Prostate gland (tissue), 2 donors: Measurements from ENCODE around the gene LDAF1. TPM values are rescaled to one million over a fixed set of nuclear protein-coding genes. Genes with fewer than 3 reads are reported as not detected.

ENCODE experiments used
- DNase-seq: peaks from one replicate; pipeline ENCODE4 v3.0.0-alpha.2; 2019; ENCODE audit warnings: low spot score
- H3K27ac ChIP-seq, 2 donors: fragments of 200-600 bp; sonication (generic); 2 replicates each; pipeline ENCODE4 v1.5.1; 2017 to 2019
- H3K27me3 ChIP-seq: fragments of 200-600 bp; sonication (generic); replicated peaks from 2 replicates; pipeline ENCODE4 v1.5.1; 2019; ENCODE audit not compliant: insufficient read depth
- H3K36me3 ChIP-seq, 2 donors: fragments of 200-600 bp; sonication (generic); 1 replicate in 1 of 2; 2 replicates in 1 of 2; pipeline versions ENCODE4 v1.5.1 to v1.8.1; 2017 to 2019
- H3K4me1 ChIP-seq: fragments of 200-600 bp; sonication (generic); replicated peaks from 2 replicates; pipeline ENCODE4 v1.5.1; 2019
- H3K4me3 ChIP-seq, 2 donors: fragments of 200-600 bp; sonication (generic); 2 replicates each; pipeline ENCODE4 v1.5.1; 2017 to 2019
- H3K9me3 ChIP-seq: fragments of 200-600 bp; sonication (generic); 2 replicates; pipeline ENCODE4 v1.5.1; 2017
- POLR2A ChIP-seq: fragments of 450-650 bp; IDR thresholded peaks from one replicate; pipeline ENCODE4 v1.6.1; 2016; ENCODE audit warnings: antibody characterized with exemption, mild to moderate bottlenecking
- POLR2AphosphoS5 ChIP-seq: sonication (generic); formaldehyde crosslinking; IDR thresholded peaks from one replicate; pipeline ENCODE4 v1.6.1; 2017; ENCODE audit warnings: antibody characterized with exemption
- WGBS: methylation state at CpG from one replicate; pipeline ENCODE4 v1.1.5; 2018; 5-methylcytosine and 5-hydroxymethylcytosine counted together
- intact Hi-C: fragments of 100-400 bp; cut with DNase I; formaldehyde crosslinking; loops from one replicate; pipeline ENCODE4 v1.14.2; 2022
- total RNA-seq, 2 donors: library from RNA; depleted of rRNA; stranded (reverse); fragments of >200 nt; gene quantifications; one replicate each; pipeline ENCODE4 v1.1.0, GENCODE V29; 2016
- TF ChIP-seq, protein P1 (sequence below), 4 experiments: fragments of 200-600 bp in 2 of 4; fragments of 450-650 bp in 2 of 4; sonication (generic) in 2 of 4; IDR thresholded peaks; 1 replicate in 3 of 4; 2 replicates in 1 of 4; pipeline ENCODE4 v1.5.1; 2016 to 2019; ENCODE audit warnings: antibody characterized with exemption in 4 of 4, mild to moderate bottlenecking in 2 of 4, moderate library complexity in 2 of 4

The LDAF1 gene
- total RNA-seq, 2 donors from 2014 or later: 97.5 to 180 TPM

DNA sequence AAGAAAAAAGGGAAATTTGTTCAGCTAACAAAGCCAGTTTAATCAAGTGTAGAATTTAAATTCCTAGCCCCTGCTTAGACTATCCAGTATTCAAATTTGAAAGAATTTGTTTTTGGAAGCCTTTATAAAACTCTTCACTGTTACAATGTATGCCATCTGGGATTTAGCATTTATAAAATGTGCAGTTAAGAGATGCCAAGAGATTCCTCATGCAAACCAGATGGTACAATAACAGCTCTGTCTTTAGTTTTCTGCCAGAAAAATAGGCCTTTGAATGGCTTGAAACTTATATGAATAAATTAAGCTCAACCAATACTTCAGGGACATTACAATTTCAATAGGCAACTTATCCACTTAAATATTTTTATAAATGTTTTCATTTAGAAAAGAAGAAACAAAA is 68.3 kb downstream of the LDAF1 start:
- intact Hi-C loops: no loop called here
- H3K4me1 ChIP-seq: peaks cover 6% of the 10 kb centered on the region
- H3K36me3 ChIP-seq: no peaks in the 10 kb centered on the region
- TF ChIP-seq POLR2AphosphoS5 (no peak), POLR2A (no peak)
- TF ChIP-seq, protein P1, sequence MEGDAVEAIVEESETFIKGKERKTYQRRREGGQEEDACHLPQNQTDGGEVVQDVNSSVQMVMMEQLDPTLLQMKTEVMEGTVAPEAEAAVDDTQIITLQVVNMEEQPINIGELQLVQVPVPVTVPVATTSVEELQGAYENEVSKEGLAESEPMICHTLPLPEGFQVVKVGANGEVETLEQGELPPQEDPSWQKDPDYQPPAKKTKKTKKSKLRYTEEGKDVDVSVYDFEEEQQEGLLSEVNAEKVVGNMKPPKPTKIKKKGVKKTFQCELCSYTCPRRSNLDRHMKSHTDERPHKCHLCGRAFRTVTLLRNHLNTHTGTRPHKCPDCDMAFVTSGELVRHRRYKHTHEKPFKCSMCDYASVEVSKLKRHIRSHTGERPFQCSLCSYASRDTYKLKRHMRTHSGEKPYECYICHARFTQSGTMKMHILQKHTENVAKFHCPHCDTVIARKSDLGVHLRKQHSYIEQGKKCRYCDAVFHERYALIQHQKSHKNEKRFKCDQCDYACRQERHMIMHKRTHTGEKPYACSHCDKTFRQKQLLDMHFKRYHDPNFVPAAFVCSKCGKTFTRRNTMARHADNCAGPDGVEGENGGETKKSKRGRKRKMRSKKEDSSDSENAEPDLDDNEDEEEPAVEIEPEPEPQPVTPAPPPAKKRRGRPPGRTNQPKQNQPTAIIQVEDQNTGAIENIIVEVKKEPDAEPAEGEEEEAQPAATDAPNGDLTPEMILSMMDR (IDR thresholded peaks at IDR 0.05): no peak
- no peaks in the 10 kb centered on the region for H3K9me3 ChIP-seq
- H3K27me3 ChIP-seq: no peaks in the 10 kb centered on the region
- no peak overlapping the region for H3K4me3 ChIP-seq
- DNase-seq: no peak
- no peak overlapping the region for H3K27ac ChIP-seq

- TF ChIP-seq POLR2AphosphoS5 (no peak), POLR2A (no peak)
- TF ChIP-seq, protein P1 (IDR thresholded peaks at IDR 0.05): no peak
- no peak overlapping the region for H3K27ac ChIP-seq
- H3K4me1 ChIP-seq: peaks cover 3% of the 10 kb centered on the region
- intact Hi-C loops: no loop called here
- no peaks in the 10 kb centered on the region for H3K36me3 ChIP-seq
- DNase-seq: no peak
- H3K4me3 ChIP-seq: no peak overlapping the region
- no peaks in the 10 kb centered on the region for H3K9me3 ChIP-seq
- no peaks in the 10 kb centered on the region for H3K27me3 ChIP-seq
These were observed 69.4 kb downstream of the LDAF1 start for GRCh38 chr16:21227866-21228265.

- WGBS: 89% methylated on average over 2 of the region's 2 CpGs
- H3K9me3 ChIP-seq: no peaks in the 10 kb centered on the region
- TF ChIP-seq POLR2A: no peak
- TF ChIP-seq, protein P1 (IDR thresholded peaks at IDR 0.05): no peak
- no peaks in the 10 kb centered on the region for H3K4me1 ChIP-seq
- no peak overlapping the region for H3K4me3 ChIP-seq
- intact Hi-C loops: no loop called here
- no peaks in the 10 kb centered on the region for H3K36me3 ChIP-seq
- H3K27ac ChIP-seq: no peak overlapping the region
- no peak for DNase-seq
- H3K27me3 ChIP-seq: no peaks in the 10 kb centered on the region
These were observed 69.9 kb downstream of the LDAF1 start for GRCh38 chr16:21228361-21228872.

Other genes with a start within 250 kb of the LDAF1 start
- 1 to 10 TPM in 1 of 2 donors, under 1 TPM in 1; 0.09 to 8.0 TPM for gene DNAH3, start 7.8 kb upstream of the LDAF1 start, total RNA-seq
- not detected for gene ZP2, start 52.9 kb downstream of the LDAF1 start, total RNA-seq
- not detected for gene ANKS4B, start 75.0 kb downstream of the LDAF1 start, total RNA-seq
- gene CRYM, start 119.6 kb downstream of the LDAF1 start, total RNA-seq: 10 to 100 TPM; 44.3 to 59.5 TPM